GM12878 (cell line): Measurements from ENCODE around the gene TBXA2R.

Experiments used
- NBN ChIP-seq: fragments of 450-650 bp; IDR thresholded peaks from 2 replicates; pipeline ENCODE4 v1.6.1; 2016
- POLR2AphosphoS5 ChIP-seq: IDR thresholded peaks from 2 replicates; pipeline ENCODE4 v1.6.1; 2011; ENCODE audit warnings: mild to moderate bottlenecking, low read length, inconsistent platforms
- ZBED1 ChIP-seq: IDR thresholded peaks from 2 replicates; pipeline ENCODE4 v1.6.1; 2016; ENCODE audit warnings: borderline replicate concordance

DNA sequence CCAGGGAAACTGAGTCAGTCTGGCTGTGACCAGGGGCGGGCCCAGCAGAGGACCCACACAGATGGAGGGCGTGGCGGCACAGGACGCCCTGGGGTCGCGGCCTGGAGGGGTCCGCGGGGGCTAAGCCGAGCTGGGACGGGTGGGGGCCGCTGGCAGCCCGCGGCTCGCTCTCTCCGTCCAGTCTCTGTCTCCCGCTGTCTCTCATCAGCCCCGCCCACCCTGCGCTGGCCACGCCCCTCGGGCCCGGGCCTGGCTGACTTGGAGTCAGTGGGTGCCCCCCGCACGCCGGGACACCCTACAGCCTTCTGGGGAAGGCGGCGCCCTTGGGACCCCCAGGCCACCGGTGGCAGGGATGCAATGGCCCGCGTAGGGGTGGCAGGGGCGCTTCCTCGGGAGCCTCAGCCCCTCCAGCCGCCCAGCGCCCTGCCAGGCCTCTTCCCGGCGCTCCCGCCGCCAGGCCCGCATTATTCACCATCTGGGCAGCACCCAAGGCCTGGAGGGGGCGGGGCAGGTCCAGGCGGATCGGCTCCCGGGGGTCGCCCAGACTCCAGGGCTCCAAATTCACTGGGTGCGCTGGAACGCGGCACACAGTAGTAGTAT, at the start of gene TBXA2R:
- no peak for TF ChIP-seq POLR2AphosphoS5
- no peak for TF ChIP-seq NBN
- TF ChIP-seq ZBED1, result no peak
